Choroid plexus epithelial cell (primary cell): ENCODE measurements around the gene CEP170B.
"Not testable (repeated sequence)": the region's sequence is repeated elsewhere in the genome, so short reads cannot be mapped to it uniquely, and the experiment has no call there.

Experiments used
- DNase-seq: peaks from one replicate; pipeline ENCODE4 v3.0.0-alpha.2; 2010; ENCODE audit warnings: low read depth
- H3K4me3 ChIP-seq: 2 replicates; pipeline ENCODE4 v1.5.1; 2011; ENCODE audit warnings: low read depth, mild to moderate bottlenecking, control low read depth, low read length, moderate library complexity
- TF ChIP-seq, protein P1 (sequence below): conservative IDR thresholded peaks from 2 replicates; pipeline ENCODE4 v1.5.1; 2011; ENCODE audit warnings: low read depth, mild to moderate bottlenecking, control low read depth, inconsistent platforms, low read length, moderate library complexity

Gene CEP170B

DNA sequence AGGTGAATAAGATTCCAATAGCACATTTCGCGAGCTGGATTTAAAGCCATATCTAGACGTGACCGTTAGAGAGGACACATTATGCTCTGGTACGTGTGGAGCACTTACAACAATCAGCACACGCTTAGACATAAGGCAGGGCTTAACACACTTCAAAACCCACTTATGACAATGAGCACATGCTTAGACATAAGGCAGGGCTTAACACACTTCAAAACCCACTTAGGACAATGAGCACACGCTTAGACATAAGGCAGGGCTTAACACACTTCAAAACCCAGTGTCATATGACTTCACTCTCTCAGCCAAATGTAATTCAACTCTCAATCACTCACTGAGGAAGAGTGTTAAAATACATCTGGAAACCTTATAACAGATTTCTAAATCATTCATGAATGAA, 48.4 kb downstream of the CEP170B start:
- no peak for DNase-seq
- H3K4me3 ChIP-seq: no peak overlapping the region
- TF ChIP-seq, protein P1, sequence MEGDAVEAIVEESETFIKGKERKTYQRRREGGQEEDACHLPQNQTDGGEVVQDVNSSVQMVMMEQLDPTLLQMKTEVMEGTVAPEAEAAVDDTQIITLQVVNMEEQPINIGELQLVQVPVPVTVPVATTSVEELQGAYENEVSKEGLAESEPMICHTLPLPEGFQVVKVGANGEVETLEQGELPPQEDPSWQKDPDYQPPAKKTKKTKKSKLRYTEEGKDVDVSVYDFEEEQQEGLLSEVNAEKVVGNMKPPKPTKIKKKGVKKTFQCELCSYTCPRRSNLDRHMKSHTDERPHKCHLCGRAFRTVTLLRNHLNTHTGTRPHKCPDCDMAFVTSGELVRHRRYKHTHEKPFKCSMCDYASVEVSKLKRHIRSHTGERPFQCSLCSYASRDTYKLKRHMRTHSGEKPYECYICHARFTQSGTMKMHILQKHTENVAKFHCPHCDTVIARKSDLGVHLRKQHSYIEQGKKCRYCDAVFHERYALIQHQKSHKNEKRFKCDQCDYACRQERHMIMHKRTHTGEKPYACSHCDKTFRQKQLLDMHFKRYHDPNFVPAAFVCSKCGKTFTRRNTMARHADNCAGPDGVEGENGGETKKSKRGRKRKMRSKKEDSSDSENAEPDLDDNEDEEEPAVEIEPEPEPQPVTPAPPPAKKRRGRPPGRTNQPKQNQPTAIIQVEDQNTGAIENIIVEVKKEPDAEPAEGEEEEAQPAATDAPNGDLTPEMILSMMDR: no peak

DNA sequence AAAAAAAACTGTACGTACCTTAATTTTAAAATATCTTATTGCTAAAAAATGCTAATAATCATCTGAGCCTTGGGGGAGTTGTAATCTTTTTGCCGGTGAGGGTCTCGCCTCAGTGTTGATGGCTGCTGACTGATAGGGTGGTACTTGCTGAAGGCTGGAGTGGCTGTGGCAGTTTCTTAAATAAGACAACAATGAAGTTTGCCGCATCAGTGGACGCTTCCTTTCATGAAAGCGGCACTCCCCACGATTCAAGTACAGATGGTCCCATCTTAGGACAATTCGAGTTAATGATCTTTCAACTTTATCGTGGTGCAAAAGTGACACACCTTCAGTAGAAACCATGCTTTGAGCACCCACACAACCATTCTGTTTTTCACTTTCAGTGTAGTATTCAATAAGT, 52.0 kb downstream of the CEP170B start:
- no peak overlapping the region for H3K4me3 ChIP-seq
- TF ChIP-seq, protein P1: no peak
- DNase-seq: no peak

DNA sequence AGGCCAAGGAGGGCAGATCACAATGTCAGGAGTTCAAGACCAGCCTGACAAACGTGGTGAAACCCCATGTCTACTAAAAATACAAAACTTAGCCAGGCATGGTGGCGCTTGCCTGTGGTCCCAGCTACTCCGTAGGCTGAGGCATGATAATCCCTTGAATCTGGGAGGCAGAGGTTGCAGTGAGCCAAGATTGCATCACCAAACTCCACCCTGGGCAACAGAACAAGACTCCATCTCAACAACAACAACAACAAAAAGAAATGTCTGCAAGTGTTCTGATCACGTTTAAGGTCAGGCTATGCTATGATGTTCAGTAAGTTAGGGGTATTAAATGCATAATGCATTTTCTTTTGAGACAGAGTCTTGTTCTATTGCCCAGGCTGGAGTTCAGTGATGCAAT, 52.9 kb downstream of the CEP170B start:
- H3K4me3 ChIP-seq: no peak overlapping the region
- TF ChIP-seq, protein P1: no peak
- DNase-seq: no peak

DNA sequence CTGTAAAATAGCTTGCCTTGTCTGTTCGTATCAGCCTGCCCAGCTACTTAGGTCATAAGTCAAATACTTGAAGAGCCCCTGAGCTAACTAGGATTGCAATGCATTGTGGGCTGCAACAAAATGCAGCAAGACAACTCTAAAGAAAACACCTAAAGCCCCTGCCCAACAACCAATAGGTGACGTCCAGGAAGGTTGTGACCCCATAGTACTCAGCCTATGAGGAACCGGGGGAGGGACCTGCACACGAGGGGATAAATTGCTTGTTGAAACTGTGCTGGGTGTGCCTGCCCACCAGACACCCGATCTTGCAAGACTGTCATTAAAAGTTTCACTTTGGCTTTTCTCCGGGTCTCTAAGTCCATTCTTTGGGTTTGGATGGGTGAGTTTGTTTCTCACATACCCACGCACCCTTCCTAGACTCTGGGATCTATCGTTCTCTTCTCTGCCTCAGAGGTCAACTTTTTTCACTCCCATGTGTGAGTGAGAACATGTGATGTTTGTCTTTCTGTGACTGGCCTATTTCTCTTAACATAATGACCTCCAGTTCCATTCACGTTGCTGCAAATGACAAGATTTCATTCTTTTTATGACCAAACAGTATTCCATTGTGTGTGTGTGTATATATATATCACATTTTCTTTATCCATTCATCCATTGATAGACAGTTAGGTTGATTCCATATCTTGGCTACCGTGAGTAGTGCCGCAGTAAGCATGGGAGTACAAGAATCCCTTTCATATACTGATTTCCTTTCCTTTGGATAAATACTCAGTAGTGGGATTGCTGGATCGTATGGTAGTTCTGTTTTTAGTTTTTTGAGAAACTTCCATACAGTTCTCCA, 54.3 kb downstream of the CEP170B start:
- H3K4me3 ChIP-seq, DNase-seq: not testable (repeated sequence)

DNA sequence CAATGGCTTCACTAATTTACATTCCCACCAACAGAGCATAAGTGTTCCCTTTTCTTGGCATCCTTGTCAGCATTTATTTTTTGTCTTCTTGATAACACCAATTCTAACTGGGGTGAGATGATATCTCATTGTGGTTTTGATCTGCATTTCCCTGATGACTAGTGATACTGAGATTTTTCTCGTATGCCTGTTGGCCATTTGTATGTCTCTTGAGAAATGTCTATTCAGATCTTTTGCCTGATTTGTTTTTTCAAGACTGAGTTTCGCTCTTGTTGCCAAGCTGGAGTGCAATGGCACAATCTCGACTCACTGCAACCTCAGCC, 54.9 kb downstream of the CEP170B start:
- TF ChIP-seq, protein P1: no peak
- H3K4me3 ChIP-seq: no peak overlapping the region
- no peak for DNase-seq

DNA sequence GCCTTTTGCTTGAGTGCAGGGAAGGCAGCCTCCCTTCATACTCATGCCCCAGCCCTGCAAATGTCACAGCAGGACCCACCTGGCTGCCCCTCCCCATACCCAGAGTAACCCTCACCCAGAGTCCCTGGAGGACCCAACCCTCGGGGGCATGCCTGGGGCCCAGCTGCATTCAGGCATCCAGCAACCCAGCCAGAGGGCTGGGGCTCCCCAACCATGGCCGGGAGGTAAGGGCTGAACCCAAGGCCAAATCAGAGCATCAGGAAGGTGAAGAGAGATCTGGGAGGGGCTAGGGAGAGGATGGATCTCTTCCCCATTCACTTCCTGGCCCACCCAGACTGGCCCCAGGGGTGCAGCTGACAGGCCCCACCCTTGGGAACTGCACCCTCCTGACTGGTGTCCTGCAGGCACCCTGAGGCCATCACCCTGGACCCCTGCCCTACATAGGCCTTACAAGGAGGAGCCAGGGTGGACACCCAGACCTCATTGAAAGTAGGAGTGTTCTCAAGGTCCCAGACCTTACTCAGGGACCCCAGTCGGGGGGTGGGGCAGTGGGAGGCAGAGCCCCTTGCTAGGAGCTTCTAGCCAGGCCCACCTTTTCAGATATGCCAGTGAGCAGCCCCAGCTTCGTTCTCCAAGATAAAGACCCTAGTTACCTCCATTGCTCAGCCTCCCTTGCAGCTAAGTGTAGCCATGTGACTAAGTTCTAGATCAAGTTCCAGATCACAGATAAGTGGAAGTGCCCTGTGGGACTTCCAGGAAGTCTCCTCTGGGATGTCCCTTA, 58.8 kb downstream of the CEP170B start:
- DNase-seq: no peak
- H3K4me3 ChIP-seq: no peak overlapping the region
- TF ChIP-seq, protein P1: no peak

DNA sequence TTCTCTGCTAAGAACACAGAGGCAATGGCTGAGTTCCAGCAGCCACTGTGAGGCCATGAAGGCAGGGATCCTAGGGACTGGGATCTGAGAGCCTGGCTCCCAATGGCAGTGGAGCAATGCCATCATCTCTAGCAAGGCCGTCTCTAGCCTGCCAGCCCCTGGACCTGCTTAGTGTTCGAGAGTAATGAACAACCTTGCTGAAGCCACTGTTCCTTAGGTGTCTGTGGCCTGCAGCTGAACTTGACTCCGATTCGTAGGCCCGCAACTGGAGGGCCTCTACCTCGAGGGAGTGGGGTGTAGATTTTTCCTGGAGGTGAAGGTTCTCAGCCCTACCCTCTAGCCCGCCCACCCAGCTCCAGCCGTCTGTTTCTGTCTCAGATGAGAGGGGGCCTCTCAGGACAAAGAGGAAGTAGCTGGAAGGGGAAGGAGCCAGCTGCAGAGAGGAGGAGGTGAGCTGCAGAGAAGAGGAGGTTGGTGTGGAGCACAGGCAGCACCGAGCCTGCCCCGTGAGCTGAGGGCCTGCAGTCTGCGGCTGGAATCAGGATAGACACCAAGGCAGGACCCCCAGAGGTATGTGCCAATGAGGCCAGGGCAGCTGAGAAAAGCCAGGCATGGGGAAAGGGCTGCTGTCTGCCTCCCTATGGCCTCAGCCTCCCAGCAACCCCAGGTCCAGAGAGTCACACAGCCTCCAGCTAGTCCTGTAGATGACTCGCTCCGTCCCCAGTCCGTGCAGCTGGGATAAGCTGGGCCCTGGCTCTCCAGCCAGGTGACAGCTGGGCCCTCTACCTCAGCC, 59.5 kb downstream of the CEP170B start, which contains the start of gene PLD4:
TSS of gene PLD4 (plus strand) at position 459 of the 793 bp plus-strand sequence. CDS start 2,262 bp downstream, outside the sequence.
- no peak for DNase-seq
- TF ChIP-seq, protein P1: no peak
- H3K4me3 ChIP-seq: no peak within 1 kb of the TSS
